ENCODE results near the gene RPP40.

Gene RPP40

GRCh38 chr6:5050009-5050408 lies 46.2 kb upstream of the RPP40 start:
- no peak overlapping the region for H3K27ac ChIP-seq (replicated peaks)
- TF ChIP-seq POLR2AphosphoS5 (IDR thresholded peaks at IDR 0.05; ENCODE audit: low read depth) (no peak), CTCF (IDR thresholded peaks at IDR 0.05; ENCODE audit: insufficient read depth, low read length) (no peak), REST (IDR thresholded peaks at IDR 0.05; ENCODE audit: insufficient replicate concordance, low read depth) (no peak), GABPA (IDR thresholded peaks at IDR 0.05; ENCODE audit: low read depth) (no peak), SPI1 (IDR thresholded peaks at IDR 0.05; ENCODE audit: borderline replicate concordance, low read depth) (no peak)
- no peaks in the 10 kb centered on the region for H3K27me3 ChIP-seq (ENCODE audit: insufficient read depth, poor library complexity, severe bottlenecking)
- H3K4me3 ChIP-seq (replicated peaks; ENCODE audit: insufficient read depth, low read length): no peak overlapping the region
- peak in 1 of 2 experiments; percentile 43 for DNase-seq (ENCODE audit: low read depth in 1 of 2, low spot score in 1 of 2)

GRCh38 chr6:5046430-5046829 lies 42.6 kb upstream of the RPP40 start:
- no peak for DNase-seq (ENCODE audit: low read depth in 1 of 2, low spot score in 1 of 2)
- H3K27ac ChIP-seq (replicated peaks): no peak overlapping the region
- H3K27me3 ChIP-seq (ENCODE audit: insufficient read depth, poor library complexity, severe bottlenecking): no peaks in the 10 kb centered on the region
- H3K4me3 ChIP-seq (replicated peaks; ENCODE audit: insufficient read depth, low read length): no peak overlapping the region
- no peak for TF ChIP-seq CTCF (IDR thresholded peaks at IDR 0.05; ENCODE audit: insufficient read depth, low read length)
- TF ChIP-seq GABPA (IDR thresholded peaks at IDR 0.05; ENCODE audit: low read depth): no peak
- no peak for TF ChIP-seq SPI1 (IDR thresholded peaks at IDR 0.05; ENCODE audit: borderline replicate concordance, low read depth)
- TF ChIP-seq POLR2AphosphoS5 (IDR thresholded peaks at IDR 0.05; ENCODE audit: low read depth): no peak
- TF ChIP-seq REST (IDR thresholded peaks at IDR 0.05; ENCODE audit: insufficient replicate concordance, low read depth): no peak

- no peaks in the 10 kb centered on the region for H3K27me3 ChIP-seq (ENCODE audit: insufficient read depth, poor library complexity, severe bottlenecking)
- H3K4me3 ChIP-seq (replicated peaks; ENCODE audit: insufficient read depth, low read length): no peak overlapping the region
- TF ChIP-seq CTCF (IDR thresholded peaks at IDR 0.05; ENCODE audit: insufficient read depth, low read length) (no peak), SPI1 (IDR thresholded peaks at IDR 0.05; ENCODE audit: borderline replicate concordance, low read depth) (no peak), GABPA (IDR thresholded peaks at IDR 0.05; ENCODE audit: low read depth) (no peak), REST (IDR thresholded peaks at IDR 0.05; ENCODE audit: insufficient replicate concordance, low read depth) (no peak), POLR2AphosphoS5 (IDR thresholded peaks at IDR 0.05; ENCODE audit: low read depth) (no peak)
- DNase-seq (ENCODE audit: low read depth in 1 of 2, low spot score in 1 of 2): no peak
- no peak overlapping the region for H3K27ac ChIP-seq (replicated peaks)
Observed at GRCh38 chr6:5045416-5045815, 41.6 kb upstream of the RPP40 start.

Data from HL-60 (cell line).